ENCODE measurements around the gene CNOT11. TPM values are rescaled to one million over a fixed set of nuclear protein-coding genes. Genes with fewer than 3 reads are reported as not detected.
A peak's percentile ranks its signal among the peaks of the same experiment; 100 is the strongest.

CNOT11 gene
- total and polyA plus RNA-seq, 2 of the 13 experiments (the other 11 are each of a cell fraction or from before 2014, with no cell fraction given) = 114 to 209 TPM

DNA sequence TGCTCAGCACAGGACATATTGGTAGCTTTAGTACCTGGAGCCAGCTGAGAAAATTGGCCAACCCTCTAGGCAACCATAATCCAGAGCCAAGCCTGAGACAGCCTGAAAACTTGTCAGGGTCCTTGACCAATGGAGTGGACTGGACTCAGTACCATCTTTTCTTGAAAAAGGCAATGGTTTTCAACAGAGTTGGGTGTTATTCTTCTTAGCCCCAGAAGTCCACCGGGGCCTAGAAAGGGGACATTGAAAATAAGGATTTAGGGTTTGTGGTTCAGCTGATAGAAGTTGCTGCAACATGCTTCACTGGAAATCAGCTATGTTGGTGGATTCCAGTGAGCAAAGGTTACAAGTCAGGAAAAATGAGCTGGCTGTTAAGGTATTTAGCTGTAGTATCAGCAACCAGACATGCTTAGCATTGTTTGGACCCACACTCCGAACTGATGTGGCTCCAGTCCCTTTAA lies 22.1 kb upstream of the CNOT11 start (continued):
- TF ChIP-seq, protein P1, sequence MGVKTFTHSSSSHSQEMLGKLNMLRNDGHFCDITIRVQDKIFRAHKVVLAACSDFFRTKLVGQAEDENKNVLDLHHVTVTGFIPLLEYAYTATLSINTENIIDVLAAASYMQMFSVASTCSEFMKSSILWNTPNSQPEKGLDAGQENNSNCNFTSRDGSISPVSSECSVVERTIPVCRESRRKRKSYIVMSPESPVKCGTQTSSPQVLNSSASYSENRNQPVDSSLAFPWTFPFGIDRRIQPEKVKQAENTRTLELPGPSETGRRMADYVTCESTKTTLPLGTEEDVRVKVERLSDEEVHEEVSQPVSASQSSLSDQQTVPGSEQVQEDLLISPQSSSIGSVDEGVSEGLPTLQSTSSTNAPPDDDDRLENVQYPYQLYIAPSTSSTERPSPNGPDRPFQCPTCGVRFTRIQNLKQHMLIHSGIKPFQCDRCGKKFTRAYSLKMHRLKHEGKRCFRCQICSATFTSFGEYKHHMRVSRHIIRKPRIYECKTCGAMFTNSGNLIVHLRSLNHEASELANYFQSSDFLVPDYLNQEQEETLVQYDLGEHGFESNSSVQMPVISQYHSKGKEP (CRISPR knock-in tag; IDR thresholded peaks at IDR 0.05) = no peak
- TF ChIP-seq HMG20A (CRISPR knock-in tag; IDR thresholded peaks at IDR 0.05; ENCODE audit: borderline replicate concordance) (peak; percentile 38; the same call in 1 of the 2 replicates), ZSCAN9 (CRISPR knock-in tag; IDR thresholded peaks at IDR 0.05; ENCODE audit: borderline replicate concordance) (no peak), ZFP1 (CRISPR knock-in tag; IDR thresholded peaks at IDR 0.05) (0 out of 2 replicates have a peak, but pooled peaks have one; percentile 31), ZNF577 (CRISPR knock-in tag; IDR thresholded peaks at IDR 0.05; ENCODE audit: borderline replicate concordance, low read depth) (no peak), ERF (CRISPR knock-in tag; IDR thresholded peaks at IDR 0.05) (peak; percentile 71; the same call in 1 of the 2 replicates), CENPT (CRISPR knock-in tag; IDR thresholded peaks at IDR 0.05; ENCODE audit: low read depth) (no peak), HMGA1 (CRISPR knock-in tag; conservative IDR thresholded peaks at IDR 0.05) (no peak), PHF5A (CRISPR knock-in tag; IDR thresholded peaks at IDR 0.05; ENCODE audit: low read depth, unreplicated experiment) (peak; percentile 43), ZNF607 (CRISPR knock-in tag; IDR thresholded peaks at IDR 0.05; ENCODE audit: borderline replicate concordance) (no peak), HCFC1 (IDR thresholded peaks at IDR 0.05; ENCODE audit: low read depth, low read length) (no peak), RCOR2 (CRISPR knock-in tag; IDR thresholded peaks at IDR 0.05) (peak; percentile 58), TEAD3 (CRISPR knock-in tag; optimal IDR thresholded peaks at IDR 0.05; ENCODE audit: borderline replicate concordance) (peak; percentile 94), HNF4G (IDR thresholded peaks at IDR 0.05; ENCODE audit: borderline replicate concordance, low read depth, low read length) (peak; percentile 71; the same call in 1 of the 2 replicates), HNF4G (CRISPR knock-in tag; IDR thresholded peaks at IDR 0.05; ENCODE audit: borderline replicate concordance, low read depth) (no peak), ZNF720 (CRISPR knock-in tag; IDR thresholded peaks at IDR 0.05) (no peak), ZBTB1 (CRISPR knock-in tag; IDR thresholded peaks at IDR 0.05; ENCODE audit: borderline replicate concordance) (no peak), CBX1 (IDR thresholded peaks at IDR 0.05; ENCODE audit: low read depth) (no peak), SRF (IDR thresholded peaks at IDR 0.05; ENCODE audit: low read depth, low read length) (no peak), NCOA5 (CRISPR knock-in tag; IDR thresholded peaks at IDR 0.05) (no peak), ZNF3 (CRISPR knock-in tag; IDR thresholded peaks at IDR 0.05) (no peak), TBX2 (CRISPR knock-in tag; IDR thresholded peaks at IDR 0.05; ENCODE audit: borderline replicate concordance) (no peak), ZMYM3 (CRISPR knock-in tag; IDR thresholded peaks at IDR 0.05) (peak; percentile 35; the same call in 1 of the 2 replicates)
- TF ChIP-seq, protein P2, sequence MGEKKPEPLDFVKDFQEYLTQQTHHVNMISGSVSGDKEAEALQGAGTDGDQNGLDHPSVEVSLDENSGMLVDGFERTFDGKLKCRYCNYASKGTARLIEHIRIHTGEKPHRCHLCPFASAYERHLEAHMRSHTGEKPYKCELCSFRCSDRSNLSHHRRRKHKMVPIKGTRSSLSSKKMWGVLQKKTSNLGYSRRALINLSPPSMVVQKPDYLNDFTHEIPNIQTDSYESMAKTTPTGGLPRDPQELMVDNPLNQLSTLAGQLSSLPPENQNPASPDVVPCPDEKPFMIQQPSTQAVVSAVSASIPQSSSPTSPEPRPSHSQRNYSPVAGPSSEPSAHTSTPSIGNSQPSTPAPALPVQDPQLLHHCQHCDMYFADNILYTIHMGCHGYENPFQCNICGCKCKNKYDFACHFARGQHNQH (CRISPR knock-in tag; IDR thresholded peaks at IDR 0.05) = 0 out of 2 replicates have a peak, but pooled peaks have one; percentile 32
- TF ChIP-seq, protein P3, sequence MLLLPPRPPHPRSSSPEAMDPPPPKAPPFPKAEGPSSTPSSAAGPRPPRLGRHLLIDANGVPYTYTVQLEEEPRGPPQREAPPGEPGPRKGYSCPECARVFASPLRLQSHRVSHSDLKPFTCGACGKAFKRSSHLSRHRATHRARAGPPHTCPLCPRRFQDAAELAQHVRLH (CRISPR knock-in tag; IDR thresholded peaks at IDR 0.05; ENCODE audit: borderline replicate concordance, low read depth) = 0 out of 2 replicates have a peak, but pooled peaks have one; percentile 24
- TF ChIP-seq, protein P4, sequence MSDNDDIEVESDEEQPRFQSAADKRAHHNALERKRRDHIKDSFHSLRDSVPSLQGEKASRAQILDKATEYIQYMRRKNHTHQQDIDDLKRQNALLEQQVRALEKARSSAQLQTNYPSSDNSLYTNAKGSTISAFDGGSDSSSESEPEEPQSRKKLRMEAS (IDR thresholded peaks at IDR 0.05) = peak; percentile 40; the same call in 1 of the 2 replicates
- TF ChIP-seq, protein P5, sequence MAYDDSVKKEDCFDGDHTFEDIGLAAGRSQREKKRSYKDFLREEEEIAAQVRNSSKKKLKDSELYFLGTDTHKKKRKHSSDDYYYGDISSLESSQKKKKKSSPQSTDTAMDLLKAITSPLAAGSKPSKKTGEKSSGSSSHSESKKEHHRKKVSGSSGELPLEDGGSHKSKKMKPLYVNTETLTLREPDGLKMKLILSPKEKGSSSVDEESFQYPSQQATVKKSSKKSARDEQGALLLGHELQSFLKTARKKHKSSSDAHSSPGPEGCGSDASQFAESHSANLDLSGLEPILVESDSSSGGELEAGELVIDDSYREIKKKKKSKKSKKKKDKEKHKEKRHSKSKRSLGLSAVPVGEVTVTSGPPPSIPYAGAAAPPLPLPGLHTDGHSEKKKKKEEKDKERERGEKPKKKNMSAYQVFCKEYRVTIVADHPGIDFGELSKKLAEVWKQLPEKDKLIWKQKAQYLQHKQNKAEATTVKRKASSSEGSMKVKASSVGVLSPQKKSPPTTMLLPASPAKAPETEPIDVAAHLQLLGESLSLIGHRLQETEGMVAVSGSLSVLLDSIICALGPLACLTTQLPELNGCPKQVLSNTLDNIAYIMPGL (CRISPR knock-in tag; IDR thresholded peaks at IDR 0.05; ENCODE audit: borderline replicate concordance in 1 of 2, low read depth in 1 of 2) = 0 out of 4 replicates have a peak, but pooled peaks of 1 of the 2 experiments have one; percentile 25

All from HepG2 (cell line).